ENCODE results near the gene TRAPPC2L.
"Not testable (repeated sequence)": the region's sequence is repeated elsewhere in the genome, so short reads cannot be mapped to it uniquely, and the experiment has no call there.

Gene TRAPPC2L

DNA sequence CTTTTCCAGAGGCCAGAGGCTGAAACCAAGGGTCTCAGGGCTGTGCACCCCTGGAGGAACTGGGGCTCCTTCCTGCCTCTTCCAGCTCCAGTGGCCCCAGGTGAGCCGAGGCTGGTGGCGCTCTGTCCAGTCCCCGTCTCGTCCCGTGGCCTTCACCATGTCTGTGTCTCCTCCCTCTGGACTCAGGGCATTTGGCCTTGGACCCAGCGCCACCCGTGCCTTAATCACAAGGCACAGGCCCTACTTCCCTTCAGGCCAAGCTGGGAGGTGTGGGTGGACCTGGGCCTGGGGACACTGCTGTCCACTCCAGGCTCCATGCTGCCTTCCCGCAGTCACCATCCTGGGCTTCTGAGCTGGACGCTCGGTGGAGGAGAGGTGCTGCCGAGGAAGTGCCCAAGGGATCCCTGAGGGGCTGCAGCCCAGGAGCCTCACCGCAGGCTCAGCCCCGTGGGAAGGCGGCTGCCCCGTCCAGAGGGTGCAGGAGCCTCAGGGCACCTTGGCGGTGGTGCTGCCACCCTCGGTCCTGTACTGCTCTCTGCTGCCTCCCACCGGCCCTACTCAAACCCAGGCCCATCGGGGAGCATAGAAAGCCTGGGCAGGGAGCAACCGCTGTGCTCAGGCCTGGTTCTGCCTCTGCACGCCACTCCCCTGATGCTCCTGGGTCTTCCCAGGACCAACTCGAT, 35.6 kb upstream of the TRAPPC2L start:
- DNase-seq (ENCODE audit: low read depth) = no peak
- TF ChIP-seq, protein P1, sequence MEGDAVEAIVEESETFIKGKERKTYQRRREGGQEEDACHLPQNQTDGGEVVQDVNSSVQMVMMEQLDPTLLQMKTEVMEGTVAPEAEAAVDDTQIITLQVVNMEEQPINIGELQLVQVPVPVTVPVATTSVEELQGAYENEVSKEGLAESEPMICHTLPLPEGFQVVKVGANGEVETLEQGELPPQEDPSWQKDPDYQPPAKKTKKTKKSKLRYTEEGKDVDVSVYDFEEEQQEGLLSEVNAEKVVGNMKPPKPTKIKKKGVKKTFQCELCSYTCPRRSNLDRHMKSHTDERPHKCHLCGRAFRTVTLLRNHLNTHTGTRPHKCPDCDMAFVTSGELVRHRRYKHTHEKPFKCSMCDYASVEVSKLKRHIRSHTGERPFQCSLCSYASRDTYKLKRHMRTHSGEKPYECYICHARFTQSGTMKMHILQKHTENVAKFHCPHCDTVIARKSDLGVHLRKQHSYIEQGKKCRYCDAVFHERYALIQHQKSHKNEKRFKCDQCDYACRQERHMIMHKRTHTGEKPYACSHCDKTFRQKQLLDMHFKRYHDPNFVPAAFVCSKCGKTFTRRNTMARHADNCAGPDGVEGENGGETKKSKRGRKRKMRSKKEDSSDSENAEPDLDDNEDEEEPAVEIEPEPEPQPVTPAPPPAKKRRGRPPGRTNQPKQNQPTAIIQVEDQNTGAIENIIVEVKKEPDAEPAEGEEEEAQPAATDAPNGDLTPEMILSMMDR (IDR thresholded peaks at IDR 0.05; ENCODE audit: low read length, missing control alignments) = no peak
- no peak overlapping the region for H3K4me3 ChIP-seq (replicated peaks; ENCODE audit: low read depth, low read length)

DNA sequence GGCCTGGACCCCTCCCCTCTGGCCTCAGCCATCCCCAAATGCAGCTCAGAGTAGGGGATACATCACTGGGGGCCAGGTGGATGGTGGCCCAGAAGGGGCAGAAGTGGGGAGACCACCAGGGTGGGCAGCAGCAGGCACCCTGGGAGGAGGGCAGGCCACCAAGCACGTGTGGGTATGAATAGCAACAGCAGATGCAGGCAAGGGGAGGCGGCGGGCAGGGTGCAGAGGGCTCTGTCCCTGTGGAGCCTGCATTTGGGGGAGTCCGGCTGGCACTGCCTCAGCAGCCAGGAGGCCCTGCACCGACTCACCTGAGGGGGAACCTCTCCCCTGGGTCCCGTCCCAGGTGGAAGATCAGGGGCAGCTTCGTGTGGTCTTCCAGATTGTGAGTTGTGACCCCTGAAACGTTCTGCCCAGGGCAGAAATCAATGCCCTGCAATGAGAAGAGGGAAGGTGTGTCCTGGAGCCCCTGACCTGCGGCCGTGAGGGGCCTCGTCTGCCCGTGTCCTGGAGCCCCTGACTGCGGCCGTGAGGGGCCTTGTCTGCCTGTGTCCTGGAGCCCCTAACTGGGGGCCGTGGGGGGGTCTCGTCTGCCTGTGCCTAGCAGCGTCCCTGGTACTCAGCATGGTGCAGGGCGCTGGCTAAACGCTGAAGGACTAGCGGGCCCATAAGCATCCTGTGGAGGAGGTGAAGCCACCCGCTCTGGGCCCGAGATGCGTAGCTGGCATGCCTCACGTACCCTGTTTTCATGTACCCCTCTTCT, 34.5 kb upstream of the TRAPPC2L start:
- H3K4me3 ChIP-seq (replicated peaks; ENCODE audit: low read depth, low read length) = no peak overlapping the region
- DNase-seq (ENCODE audit: low read depth) = no peak
- TF ChIP-seq, protein P1 (IDR thresholded peaks at IDR 0.05; ENCODE audit: low read length, missing control alignments) = no peak

DNA sequence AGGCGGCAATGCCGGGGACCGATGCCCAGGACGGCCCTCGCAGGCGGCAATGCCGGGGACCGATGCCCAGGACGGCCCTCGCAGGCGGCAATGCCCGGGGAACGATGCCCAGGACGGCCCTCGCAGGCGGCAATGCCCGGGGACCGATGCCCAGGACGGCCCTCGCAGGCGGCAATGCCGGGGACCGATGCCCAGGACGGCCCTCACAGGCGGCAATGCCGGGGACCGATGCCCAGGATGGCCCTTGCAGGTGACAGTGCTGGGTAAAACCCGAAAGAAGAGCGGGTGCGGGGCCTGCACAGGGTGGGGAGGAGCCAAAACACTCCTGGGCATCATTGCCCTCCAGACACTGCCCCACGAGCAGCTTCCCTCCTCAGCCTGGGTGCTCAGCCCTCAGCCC, 33.3 kb upstream of the TRAPPC2L start:
- H3K4me3 ChIP-seq (replicated peaks; ENCODE audit: low read depth, low read length); DNase-seq (ENCODE audit: low read depth): not testable (repeated sequence)

DNA sequence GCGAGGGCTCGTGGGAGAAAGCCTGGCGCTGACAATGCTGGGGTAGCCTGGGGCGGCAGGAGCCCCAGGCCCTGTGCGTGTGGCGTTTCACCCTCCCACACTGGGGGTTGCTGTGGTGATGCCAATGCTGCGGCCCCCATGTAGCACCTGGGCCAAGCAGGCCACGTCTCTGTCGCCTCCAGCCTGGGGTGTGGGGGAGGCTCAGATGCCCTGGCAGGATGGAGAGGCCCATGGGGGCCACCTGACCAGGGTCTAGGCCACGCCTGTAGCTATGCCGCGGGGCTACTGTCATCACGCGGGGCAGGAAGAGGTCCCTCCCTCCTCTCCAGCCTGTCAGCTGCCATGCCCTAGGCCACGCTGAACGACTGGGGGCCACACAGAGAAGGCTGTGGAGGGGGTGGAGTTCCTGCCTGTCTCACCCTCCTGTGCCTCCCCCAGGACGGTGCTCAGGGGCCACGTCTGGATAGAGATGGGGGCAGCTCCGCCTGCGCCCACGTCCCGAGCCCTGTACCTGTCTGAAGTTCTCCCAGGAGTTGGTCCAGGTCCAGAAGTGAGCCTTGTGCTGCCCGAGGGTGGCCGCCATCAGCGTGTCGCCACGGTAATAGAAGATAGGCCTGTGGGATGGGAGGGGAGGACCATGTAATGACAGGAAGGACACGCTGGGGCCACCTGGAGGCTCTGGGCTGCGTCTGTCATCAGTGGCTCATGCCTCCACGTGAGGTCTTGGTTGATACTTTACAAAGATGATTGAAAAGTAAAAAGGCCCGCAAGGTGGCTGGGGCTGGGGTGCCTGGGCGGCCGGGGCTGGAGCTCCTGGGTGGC, 32.5 kb upstream of the TRAPPC2L start:
- no peak for DNase-seq (ENCODE audit: low read depth)
- TF ChIP-seq, protein P1 (IDR thresholded peaks at IDR 0.05; ENCODE audit: low read length, missing control alignments) = no peak
- H3K4me3 ChIP-seq (replicated peaks; ENCODE audit: low read depth, low read length) = no peak overlapping the region

DNA sequence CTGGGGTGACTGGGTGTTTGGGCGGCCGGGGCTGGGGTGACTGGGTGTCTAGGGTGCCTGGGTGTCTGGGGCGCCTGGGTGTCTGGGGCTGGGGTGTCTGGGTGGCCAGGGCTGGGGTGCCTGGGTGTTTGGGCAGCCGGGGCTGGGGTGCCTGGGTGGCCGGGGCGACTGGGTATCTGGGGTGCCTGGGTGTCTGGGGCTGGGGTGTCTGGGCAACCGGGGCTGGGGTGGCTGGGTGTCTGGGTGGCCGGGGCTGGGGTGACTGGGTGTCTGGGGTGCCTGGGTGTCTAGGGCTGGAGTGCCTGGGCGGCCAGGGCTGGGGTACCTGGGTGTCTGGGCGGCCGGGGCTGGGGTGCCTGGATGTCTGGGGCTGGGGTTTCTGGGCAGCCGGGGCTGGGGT, 31.8 kb upstream of the TRAPPC2L start:
- TF ChIP-seq, protein P1 (IDR thresholded peaks at IDR 0.05; ENCODE audit: low read length, missing control alignments) = no peak
- no peak overlapping the region for H3K4me3 ChIP-seq (replicated peaks; ENCODE audit: low read depth, low read length)
- no peak for DNase-seq (ENCODE audit: low read depth)

DNA sequence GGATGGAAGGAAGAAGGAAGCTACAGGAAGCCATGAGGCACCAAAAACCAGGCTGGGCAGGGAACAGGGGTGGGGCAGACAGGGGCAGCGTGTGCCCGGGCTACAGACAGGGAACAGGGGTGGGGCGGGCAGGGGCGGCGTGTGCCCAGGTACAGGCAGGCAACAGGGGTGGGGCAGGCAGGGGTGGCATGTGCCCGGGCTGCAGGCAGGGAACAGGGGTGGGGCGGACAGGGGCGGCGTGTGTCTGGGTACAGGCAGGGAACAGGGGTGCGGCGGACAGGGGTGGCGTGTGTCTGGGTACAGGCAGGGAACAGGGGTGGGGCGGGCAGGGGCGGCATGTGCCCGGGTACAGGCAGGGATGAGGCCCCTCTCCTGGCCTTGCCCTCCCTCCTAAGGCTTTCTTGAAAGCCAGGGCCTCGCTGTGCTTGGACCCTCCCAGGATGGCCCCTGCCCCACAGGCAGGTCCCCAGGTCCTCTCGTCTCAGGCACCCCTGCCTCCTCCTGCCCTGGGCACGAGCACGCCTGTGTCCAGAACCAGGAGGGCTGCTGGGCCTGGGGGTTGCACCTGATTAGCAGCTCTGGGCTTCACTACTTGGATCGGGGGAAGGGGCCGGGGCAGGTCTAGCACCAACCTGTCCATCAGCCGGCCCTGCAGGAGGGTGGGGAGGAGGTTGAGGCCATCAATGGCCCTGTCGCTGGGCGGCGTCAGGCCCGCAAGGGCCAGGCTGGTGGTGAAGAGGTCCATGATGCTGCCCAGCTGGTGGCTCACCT, 30.7 kb upstream of the TRAPPC2L start:
- H3K4me3 ChIP-seq (replicated peaks; ENCODE audit: low read depth, low read length) = no peak overlapping the region
- DNase-seq (ENCODE audit: low read depth) = no peak
- TF ChIP-seq, protein P1 (IDR thresholded peaks at IDR 0.05; ENCODE audit: low read length, missing control alignments) = no peak
